Femur (tissue), 1 donor: ENCODE measurements around the gene ELOVL5.
A peak's percentile ranks its signal among the peaks of the same experiment; 100 is the strongest.

Source experiments
- DNase-seq: peaks from one replicate; pipeline ENCODE4 v3.0.0-alpha.2; 2017

Gene ELOVL5

DNA sequence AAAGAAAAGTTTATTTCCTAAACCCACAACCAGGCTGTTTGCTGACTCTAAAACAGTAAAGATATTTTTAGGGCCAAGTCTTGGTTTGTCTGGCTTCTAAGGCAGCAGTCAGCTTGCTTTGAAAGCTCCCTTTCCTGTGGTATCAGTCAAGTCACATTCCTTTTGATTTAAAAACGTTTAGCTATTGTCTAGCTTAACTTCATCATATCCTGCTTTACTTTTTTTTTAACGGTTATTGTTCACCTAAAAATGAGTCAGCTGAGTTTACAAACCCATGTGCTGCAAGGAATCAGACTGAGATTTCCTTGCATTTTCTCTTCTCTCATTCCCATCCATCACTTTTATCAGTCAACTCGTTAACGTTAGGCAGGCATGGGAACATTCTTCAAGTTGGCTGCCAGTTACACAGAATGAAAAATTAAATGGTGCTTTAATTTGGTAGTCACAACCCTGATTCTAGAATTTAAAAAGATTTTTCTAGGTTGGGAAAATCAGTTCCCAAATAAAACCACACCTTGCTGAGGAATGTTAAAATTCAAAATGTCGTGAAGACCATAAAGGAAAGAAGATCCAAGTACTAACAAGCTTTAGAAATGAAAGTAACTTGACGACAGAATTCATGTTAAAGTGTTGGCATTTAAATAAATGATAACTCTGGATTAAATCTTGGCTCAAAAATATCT is 45.9 kb downstream of the ELOVL5 start:
- DNase-seq: no peak

DNA sequence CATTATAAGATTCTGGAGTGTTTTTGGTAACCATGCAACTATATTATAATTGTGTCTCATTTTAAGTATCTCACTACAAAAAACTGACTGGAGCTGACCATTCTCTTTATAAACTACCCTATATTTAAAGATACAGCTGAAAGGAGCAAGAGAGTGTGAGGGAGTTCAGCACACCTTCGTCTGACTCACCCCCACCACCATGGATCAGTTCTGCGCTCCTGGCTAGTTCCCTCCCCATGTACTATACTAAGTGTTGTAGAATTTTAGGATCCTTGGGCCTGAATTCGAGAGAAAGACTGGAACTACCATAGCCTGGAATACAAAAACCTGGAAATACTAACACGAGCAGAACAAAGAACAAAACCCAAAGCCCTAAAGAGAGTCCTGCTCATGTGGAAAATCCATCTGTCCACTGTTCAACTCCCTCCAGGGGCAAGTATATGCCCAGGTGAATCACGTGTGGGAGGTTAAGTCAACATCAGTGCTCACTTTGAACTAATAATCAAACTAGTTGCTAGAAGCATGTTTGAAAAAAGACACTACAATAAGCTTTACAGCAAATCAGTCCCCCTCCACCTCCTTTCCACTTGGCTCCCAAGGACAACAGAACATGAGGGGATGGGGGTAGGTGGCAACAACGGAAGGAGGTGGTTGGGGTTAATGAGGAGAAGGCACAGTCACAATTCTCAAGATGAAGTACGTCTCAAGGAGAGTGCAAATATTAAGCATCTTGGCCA is 46.8 kb downstream of the ELOVL5 start:
- no peak for DNase-seq

DNA sequence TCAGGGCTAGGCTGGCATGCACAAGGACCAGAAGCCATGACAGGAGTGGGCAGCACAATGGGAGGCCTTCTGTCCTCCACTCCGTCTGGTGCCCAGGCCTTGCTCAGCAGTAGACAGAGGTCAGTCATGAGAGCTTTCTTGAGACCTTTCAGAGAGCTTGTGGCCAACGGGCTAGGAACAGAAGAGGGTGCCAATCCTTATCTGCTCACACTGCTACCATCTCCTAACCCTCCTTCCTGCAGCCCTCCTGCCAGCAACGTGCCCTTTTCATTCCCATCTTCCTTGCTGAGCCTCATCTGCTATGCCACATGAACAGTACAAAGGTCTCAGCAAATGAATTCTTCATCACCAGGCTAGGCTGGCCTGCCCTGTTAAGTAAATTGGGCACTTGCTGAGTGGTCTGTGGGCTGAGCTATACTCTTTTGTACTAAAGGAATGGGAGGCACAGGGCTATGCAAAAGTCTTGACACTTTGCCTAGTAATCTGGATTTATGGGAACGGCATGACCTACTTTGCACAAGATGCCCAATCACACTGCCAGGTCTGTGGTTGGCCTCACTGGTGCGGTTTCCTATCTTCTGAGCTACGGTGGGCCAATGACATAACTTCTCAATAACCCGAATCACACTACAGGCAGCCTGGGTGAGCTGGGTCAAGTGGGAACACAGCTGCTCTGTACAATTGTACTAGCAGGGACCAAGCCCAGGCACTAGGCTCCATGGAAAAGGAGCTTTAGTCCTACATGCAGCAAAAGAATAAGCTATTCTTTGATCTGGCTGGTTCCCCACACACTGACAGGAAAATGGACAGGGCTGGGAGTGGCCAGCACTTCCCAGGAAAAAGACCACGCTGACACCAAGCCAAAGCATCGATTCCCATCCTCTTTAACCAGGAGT is 47.8 kb downstream of the ELOVL5 start:
- peak; percentile 41 for DNase-seq

DNA sequence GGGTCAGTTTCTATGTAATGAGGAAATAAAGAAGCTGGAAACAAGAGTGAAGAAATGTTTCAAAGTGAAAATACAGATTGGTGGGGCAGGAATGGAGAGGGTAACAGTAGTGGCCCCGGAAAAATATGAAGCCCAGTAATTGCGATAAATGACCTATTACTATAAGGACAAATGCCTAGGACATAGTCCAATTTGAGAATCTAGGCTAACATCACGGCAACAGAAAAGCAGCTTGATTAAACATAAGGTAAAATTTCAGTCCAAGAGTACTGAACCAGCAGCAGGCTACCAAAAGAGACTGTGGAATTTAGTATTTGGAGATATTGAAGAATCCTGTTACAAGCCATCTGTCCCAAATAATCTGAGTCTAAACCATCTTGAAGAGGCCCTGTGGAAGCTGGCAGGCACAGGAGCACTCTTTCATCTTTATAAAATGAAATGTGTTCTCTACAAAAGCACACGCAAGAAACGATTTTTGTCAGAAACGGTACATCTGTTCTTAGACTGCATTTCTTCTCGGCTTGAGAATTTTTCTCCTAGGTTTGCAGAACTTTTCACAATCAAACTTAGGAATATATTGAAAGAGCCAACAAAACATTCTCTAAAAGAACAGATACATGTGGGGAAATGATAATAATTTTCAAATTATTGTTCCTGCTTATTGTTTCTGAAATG is 49.3 kb downstream of the ELOVL5 start:
- DNase-seq: no peak

DNA sequence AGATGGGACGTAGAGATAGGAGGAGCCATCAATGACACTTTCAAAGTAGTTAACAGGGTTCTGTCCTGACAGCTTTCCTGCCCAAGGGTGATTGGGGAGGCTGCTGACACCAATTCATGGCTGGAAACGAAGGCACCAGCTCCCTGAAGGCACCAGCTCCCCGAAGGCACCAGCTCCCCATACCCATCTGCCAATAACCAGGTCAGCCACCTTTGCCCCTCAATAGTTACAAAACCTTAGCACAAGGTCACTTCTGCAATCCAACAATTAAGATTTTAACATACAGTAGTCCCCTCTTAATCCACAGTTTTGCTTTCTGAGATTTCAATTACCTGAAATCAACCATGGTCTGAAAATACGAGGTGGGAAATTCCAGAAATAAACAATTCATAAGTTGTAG is 51.7 kb downstream of the ELOVL5 start:
- DNase-seq: no peak

DNA sequence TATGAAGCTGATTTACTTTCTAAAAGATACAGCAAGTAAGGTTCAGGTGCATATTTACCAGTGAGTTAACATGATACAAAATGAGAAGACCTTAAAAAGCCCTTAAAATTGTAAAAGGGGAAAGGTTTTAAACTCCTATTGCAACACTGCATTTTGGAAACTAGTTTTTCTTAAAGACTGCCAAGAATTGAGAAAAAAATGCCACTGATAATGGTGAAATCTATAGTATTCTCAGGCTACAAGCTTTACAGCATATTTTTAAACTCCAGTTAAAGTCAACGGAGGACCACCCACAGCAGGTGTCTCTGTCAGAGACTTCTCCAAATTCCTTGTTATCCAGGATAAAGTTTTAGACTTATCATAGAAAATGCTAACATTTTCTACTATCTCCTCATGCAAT is 53.6 kb downstream of the ELOVL5 start:
- no peak for DNase-seq

DNA sequence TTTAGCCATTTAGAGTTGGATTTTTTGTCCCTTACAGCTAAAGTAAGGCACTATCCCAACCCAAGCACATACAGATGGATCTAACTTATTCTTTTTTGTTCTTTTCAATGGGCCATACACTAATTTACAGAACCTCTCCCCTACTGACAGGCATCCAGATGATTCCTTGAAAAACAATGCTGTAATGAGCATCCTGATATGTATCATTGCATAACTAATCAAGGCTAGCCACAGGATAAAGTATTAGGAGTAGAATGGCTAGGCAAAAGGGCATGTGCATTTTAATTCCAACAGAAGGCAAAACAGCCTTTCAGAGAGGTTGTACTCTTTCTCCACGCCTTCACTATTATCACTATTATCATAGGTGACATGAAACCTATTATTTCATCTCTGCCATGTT is 54.1 kb downstream of the ELOVL5 start:
- DNase-seq: no peak

DNA sequence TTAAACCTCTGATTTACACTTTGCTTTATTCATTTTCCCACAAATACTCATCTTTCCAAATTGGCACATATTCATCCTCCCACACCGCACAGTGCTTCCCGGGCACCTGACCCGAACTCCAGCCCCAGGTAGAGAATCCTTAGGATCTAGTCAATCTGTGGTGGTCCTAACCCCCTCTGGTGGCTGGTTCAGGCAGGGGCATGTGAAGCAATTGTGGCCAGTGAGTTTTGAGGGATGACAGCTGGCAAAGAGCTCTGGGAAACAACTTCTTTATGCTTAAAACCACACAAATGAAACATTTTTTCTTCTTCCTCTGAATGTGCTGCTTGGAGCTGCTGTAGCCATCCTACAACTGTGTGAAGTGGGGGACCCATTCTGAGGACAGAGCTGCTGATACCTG is 54.7 kb downstream of the ELOVL5 start:
- DNase-seq: peak; percentile 28

DNA sequence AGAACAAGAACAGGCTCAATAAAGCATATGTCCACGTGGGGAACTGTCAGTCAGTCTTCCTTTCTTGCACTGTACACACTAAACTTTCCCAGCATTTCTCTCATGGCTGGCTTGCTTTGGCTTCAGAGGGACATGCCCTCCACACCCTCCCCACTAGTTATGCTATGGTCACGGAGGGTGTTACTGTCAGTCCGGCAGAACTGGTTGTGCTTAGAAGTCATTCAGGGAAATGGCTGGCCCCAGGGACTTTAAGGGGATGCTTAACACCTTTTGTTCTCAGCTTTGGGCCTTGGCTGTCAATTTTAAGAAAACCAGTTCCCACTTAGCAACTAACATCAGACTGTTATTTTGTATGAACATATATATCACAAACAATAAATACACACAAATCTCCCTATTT is 55.1 kb downstream of the ELOVL5 start:
- no peak for DNase-seq

DNA sequence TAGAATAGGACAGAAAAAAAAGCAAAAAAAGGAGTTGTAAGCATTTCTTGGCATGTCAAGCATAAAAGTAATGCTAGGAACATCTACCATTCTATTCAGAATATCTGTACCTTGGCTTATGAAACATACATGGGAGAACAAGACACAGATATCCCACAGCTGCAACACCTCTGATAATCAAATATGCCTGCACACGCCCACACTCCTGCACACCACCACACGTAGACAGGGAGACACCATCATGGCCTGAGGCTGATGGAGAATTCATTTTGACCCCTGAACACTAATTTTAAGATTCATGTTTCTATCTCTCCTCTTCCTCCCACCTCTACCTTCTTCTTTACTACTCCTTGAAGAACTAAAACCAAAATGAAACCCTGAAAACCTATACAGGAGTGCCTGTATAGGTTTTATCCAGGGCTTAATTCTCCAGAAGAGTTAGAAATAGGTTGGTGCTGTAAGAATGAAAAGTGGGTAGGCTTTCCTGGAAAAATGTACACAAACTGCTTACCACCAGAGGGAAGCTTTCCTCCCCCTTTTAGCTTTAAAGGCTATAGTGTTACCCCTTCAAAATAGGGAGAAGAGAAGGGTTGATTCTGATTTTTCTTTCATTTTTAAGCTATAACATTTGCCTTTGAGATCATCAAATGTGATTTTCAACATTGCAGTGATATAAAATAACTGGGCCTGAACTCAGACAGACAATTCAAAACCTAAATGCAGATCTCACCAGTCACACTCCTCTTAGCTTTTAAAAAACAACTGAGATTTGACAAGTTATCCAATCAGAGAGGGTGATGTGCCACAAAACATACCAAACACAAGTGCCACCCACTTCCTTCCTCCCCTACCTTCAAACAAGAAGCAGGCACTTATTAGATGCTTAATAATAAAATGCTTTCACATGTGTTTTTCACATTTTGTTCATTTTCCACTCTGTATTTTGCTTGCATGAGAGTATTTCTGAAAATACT is 57.9 kb downstream of the ELOVL5 start:
- DNase-seq: no peak

DNA sequence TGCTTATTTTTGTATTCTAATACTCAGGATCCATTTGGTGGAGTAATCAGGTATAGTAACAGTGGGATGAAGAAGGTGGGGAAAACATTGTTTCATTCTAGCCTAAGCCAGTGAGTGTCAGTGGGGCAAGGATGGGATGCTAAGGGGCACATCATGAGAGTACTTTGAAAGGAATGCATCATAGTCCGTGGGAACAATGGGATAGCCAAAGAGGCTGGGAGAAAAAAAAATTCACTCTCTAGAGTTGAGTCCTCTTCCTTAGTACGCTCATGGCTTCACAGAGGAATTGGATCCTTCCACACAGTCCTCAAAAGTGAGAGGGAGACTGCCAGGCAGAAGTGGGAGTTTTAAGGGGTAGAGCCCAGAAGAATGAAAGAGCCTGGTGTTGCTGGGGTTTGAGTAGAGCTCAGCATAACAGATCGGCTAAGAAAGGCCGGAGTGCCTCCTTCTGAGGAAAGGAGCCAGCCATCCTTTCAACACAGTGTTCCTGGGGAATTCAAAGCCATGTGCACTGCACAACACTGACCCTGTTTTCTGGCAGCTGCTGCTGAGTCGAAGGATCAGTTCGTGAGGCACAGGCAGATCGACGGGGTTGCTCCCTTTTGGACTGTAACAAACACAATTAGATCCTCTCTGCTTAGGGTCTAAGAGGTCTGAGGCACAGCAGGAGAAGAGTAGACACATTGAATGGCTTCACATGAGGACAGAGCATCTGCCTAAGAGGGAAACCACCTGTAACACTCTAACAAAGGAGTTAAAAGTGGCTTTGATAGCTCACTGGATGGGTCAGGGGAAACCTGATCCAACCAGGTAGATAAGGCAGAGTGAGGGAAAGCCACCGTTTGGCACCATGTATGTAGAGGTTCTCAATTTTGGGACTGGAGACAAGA is 61.2 kb downstream of the ELOVL5 start:
- peak; percentile 32 for DNase-seq

DNA sequence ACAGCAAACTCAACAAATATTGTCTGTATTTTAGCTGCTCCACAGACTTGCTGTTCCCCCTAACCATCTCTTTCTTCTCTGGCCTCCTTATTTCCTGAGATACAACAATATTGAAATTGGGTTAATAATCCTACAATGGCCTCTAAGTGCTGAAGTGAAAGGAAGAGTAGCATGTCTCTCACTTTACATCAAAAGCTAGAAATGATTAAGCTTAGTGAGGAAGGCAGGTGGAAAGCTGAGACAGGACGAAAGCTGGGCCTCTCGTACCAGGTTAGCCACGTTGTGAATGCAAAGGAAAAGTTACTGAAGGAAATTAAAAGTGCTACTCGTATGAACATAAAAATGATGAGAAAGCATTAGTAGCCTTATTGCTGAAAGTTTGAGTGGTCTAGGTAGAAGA is 63.8 kb downstream of the ELOVL5 start:
- DNase-seq: no peak

DNA sequence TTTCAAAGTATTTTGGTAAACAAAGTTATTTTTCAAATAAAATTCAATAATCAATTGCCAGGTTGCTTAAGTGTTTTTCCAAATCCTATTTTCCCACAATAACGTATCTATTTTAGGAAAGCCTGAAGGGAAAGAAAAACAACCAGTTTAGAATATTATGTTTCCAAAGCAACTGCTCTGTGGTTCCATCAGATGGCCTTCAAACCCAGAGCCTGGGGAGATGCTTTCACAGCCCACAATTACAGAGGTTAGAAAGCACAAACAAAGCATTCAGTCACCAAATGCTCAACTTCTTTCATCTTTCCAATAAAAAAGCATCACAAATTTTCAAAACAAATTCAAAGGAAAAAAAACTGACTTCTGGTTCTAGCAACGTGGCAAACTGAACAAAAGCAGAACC is 66.0 kb downstream of the ELOVL5 start:
- peak; percentile 43 for DNase-seq

DNA sequence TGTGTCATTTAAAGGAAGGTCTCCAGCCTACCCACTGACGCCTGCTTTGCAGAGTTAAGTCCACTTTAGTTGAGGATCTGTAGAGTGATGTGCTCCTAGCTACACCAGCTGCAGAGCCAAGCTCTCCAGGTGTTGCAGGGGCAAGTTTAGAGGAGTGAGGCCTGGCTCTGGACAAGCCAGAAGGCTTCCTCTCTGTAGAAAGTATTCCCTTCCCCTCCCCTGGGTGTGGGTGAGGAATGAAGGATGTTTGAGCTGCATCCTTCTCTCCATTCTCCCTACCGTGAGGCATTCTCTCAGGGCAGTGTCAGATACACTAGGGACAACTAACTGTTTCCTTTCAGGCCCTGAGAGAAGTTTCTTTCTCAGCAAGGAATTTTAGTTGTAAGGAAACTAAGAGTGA is 66.5 kb downstream of the ELOVL5 start:
- no peak for DNase-seq

DNA sequence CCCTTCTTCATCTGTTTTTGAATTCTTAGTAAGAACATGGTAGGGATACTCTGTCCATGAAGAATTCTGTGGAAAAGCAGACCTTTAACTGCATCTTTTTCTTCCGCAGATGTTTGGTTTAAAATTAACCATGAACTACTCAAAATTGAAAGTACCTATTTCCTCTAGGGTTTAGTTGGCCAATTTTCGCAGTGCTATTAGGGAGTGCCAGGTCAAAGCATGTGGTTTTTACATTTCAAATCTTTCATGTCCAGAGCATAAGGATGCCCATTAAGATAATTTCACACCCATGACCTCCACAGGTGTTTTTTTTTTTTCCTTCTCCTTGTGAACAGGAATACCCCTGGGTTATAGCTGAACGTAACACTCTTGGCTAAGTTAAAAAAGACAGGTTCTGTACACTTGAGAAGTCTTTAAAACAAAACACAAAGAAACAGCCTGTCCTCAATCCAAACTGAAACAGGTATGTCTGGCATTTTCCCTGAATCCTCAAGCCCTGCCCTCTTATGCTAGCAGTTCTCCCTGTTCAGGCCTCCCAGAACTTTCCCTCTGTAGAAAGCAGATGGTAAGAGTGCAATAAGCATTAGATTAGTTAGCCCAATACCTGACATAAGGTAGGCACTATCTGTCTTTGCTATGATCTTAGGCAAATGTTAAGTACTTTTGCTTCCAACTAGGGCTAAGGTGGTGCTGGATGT is 67.1 kb downstream of the ELOVL5 start:
- DNase-seq: no peak

DNA sequence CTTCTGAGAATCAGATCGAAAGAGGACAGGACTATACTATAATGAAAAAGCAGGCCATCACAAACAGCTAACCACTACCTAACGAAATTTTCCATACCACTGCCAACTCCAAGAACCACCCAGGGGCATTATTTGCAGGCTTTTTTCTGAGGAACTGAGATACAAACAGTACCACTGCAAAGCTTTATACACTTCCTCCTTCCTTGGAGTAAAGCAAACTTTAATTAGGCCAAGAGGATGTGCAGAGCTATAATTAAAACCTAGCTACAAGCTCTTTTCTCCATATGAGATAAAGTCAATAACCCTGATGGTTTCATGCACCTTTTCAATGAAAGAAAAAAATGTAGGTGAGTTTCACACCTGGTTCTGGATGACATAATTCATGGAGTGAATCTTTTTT is 68.5 kb downstream of the ELOVL5 start:
- no peak for DNase-seq

DNA sequence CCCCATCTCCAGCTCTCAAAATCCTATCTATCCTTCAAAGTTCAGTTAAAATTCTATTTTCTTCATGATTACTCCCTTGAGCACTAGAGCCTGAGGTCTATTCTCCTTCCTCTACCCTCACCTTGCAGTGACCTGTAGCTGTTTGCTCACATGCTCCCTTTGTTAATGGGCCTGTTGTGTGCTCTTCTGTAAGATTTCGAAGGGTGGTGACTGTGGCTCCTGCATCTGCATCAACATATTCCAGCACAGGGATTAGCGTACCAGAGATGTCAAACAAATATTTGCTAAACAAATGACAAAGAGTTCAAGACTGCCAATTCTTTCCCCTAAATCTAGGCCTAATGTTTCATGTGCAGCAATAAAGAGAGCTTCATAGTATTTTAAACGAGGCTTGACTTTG is 69.5 kb downstream of the ELOVL5 start:
- no peak for DNase-seq

DNA sequence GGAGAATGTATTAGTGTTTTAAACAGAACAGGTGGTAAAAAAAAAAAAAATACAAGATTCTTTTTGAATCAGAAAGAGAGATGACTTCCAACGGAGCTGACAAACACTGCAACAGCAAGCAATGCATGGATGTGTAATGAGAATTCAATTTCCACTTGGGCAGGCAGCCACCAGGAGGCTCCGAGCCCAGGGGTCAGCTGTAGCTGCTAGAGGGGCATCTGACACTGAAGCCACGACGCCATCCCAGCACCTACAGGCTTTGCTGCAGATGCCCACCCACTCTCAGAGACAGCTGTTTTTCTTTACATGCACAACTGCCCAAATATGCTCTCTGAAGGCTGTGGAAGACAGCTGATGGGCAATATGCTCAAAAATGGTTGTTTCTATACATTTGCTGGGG is 75.4 kb downstream of the ELOVL5 start:
- no peak for DNase-seq

DNA sequence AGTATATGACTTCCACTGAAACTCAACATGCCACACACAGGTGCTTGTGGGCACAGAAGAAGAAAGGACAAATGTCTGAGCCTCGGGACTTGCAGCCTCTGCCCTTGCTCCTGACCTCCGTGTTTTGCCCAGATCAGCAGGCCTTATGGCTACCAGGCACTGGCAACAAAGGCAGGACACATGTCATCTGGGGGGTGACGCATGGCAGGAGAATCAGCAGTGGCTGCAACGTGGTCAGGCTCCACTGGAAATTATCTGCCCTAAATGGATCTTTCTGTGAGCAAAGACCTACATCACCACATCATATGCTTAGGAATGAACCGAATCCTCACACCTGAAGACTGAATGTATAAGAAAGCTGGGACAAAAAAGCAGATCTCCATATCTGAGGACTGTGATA is 78.9 kb downstream of the ELOVL5 start:
- no peak for DNase-seq
